Neuronal stem cell (in vitro differentiated cells): ENCODE results near the gene TWF2.

Experiments used
- DNase-seq: peaks from one replicate; pipeline ENCODE4 v3.0.0-alpha.2; 2013; ENCODE audit warnings: low spot score
- H2AFZ ChIP-seq: one replicate; pipeline ENCODE4 v1.6.1; 2013; ENCODE audit warnings: mild to moderate bottlenecking, low read length, inconsistent platforms
- H2AK5ac ChIP-seq: 2 replicates; pipeline ENCODE4 v1.6.1; 2013; ENCODE audit warnings: low read depth, mild to moderate bottlenecking, inconsistent platforms, low read length, moderate library complexity, mixed read lengths
- H2BK120ac ChIP-seq: 2 replicates; pipeline ENCODE4 v1.6.1; 2013; ENCODE audit warnings: low read depth, mild to moderate bottlenecking, inconsistent platforms, low read length, moderate library complexity, mixed read lengths
- H2BK12ac ChIP-seq: one replicate; pipeline ENCODE4 v1.6.1; 2013; ENCODE audit warnings: low read length, inconsistent platforms
- H2BK15ac ChIP-seq: 2 replicates; pipeline ENCODE4 v1.6.1; 2013; ENCODE audit warnings: mild to moderate bottlenecking, low read length, inconsistent platforms, mixed read lengths
- H2BK5ac ChIP-seq: one replicate; pipeline ENCODE4 v1.6.1; 2013; ENCODE audit warnings: inconsistent platforms, mild to moderate bottlenecking, low read length, moderate library complexity
- H3K14ac ChIP-seq: one replicate; pipeline ENCODE4 v1.6.1; 2013; ENCODE audit warnings: low read length, inconsistent platforms
- H3K18ac ChIP-seq: 2 replicates; pipeline ENCODE4 v1.6.1; 2013; ENCODE audit warnings: low read length, inconsistent platforms
- H3K23ac ChIP-seq: 2 replicates; pipeline ENCODE4 v1.6.1; 2013; ENCODE audit warnings: low read depth, mild to moderate bottlenecking, mixed read lengths, low read length, inconsistent platforms; ENCODE audit not compliant: poor library complexity
- H3K27ac ChIP-seq: replicated peaks from 3 replicates; pipeline ENCODE4 v1.5.1; 2013; ENCODE audit warnings: low read length, inconsistent platforms
- H3K27me3 ChIP-seq, 3 experiments: 2 replicates each; pipeline ENCODE4 v1.6.1; 2013; ENCODE audit warnings: low read length in 3 of 3, mild to moderate bottlenecking in 2 of 3, inconsistent platforms in 1 of 3, low read depth in 1 of 3, mixed read lengths in 1 of 3, moderate library complexity in 1 of 3; ENCODE audit not compliant: control insufficient read depth in 3 of 3, insufficient read depth in 3 of 3
- H3K36me3 ChIP-seq, 2 donors: replicated peaks in 1 of 2; 2 replicates each; pipeline ENCODE4 v1.6.1; 2013; ENCODE audit warnings: low read length in 2 of 2; ENCODE audit not compliant: control insufficient read depth in 2 of 2, insufficient read depth in 2 of 2
- H3K4ac ChIP-seq: 2 replicates; pipeline ENCODE4 v1.6.1; 2013; ENCODE audit warnings: inconsistent platforms, mild to moderate bottlenecking, low read length, moderate library complexity
- H3K4me1 ChIP-seq, 2 donors: 1 replicate in 1 of 2; 2 replicates in 1 of 2; pipeline ENCODE4 v1.6.1; 2013; ENCODE audit warnings: low read length in 2 of 2, low read depth in 1 of 2; ENCODE audit not compliant: control insufficient read depth in 2 of 2, insufficient read depth in 1 of 2
- H3K4me2 ChIP-seq: one replicate; pipeline ENCODE4 v1.6.1; 2013; ENCODE audit warnings: mild to moderate bottlenecking, low read length, inconsistent platforms; ENCODE audit not compliant: insufficient read depth, poor library complexity, severe bottlenecking
- H3K4me3 ChIP-seq, 2 donors: 2 replicates each; pipeline ENCODE4 v1.5.1; 2013; ENCODE audit warnings: low read length in 2 of 2, mild to moderate bottlenecking in 2 of 2, inconsistent platforms in 1 of 2, moderate library complexity in 1 of 2
- H3K79me1 ChIP-seq: one replicate; pipeline ENCODE4 v1.6.1; 2013; ENCODE audit warnings: low read depth, mild to moderate bottlenecking, inconsistent platforms, low read length, moderate library complexity
- H3K9ac ChIP-seq: one replicate; pipeline ENCODE4 v1.6.1; 2013; ENCODE audit warnings: mild to moderate bottlenecking, low read depth, low read length, inconsistent platforms; ENCODE audit not compliant: poor library complexity
- H3K9me3 ChIP-seq, 2 donors: replicated peaks in 1 of 2; 2 replicates each; pipeline versions ENCODE3 to v1.6.1; 2013; ENCODE audit warnings: low read length in 2 of 2, mild to moderate bottlenecking in 2 of 2, inconsistent platforms in 1 of 2, low read depth in 1 of 2, mixed read lengths in 1 of 2, moderate library complexity in 1 of 2; ENCODE audit not compliant: control insufficient read depth in 2 of 2, insufficient read depth in 1 of 2
- H4K8ac ChIP-seq: one replicate; pipeline ENCODE4 v1.6.1; 2013; ENCODE audit warnings: low read depth, mild to moderate bottlenecking, inconsistent platforms, low read length, moderate library complexity
- H4K91ac ChIP-seq: one replicate; pipeline ENCODE4 v1.6.1; 2013; ENCODE audit warnings: low read length, low read depth, mild to moderate bottlenecking, inconsistent platforms; ENCODE audit not compliant: poor library complexity
- WGBS, 2 donors: extraction: QIAGEN DNeasy Blood & Tissue Kit; methylation state at CpG; one replicate each; pipeline ENCODE4 v1.1.7; 2013; ENCODE audit warnings: missing lambda C conversion rate in 2 of 2, mixed read lengths in 1 of 2; ENCODE audit not compliant: insufficient read length in 2 of 2, insufficient replicate concordance in 1 of 2; ENCODE audit errors: extremely low coverage in 2 of 2; 5-methylcytosine and 5-hydroxymethylcytosine counted together

Gene TWF2

GRCh38 chr3:52186729-52187128, 52.2 kb downstream of the TWF2 start:
- Histone ChIP-seq H3K36me3 (no peaks in the 10 kb centered on the region), H3K27me3 (peaks cover 0 to 5% (median 0%) of the 10 kb centered on the region in 3 experiments), H3K14ac (no peak overlapping the region), H4K91ac (no peak overlapping the region), H3K79me1 (no peaks in the 10 kb centered on the region), H3K9ac (no peak overlapping the region), H2AK5ac (no peak overlapping the region), H3K4ac (no peak overlapping the region), H2BK15ac (no peak overlapping the region), H3K4me1 (peaks cover 9 to 13% of the 10 kb centered on the region in 2 donors), H2BK12ac (no peak overlapping the region), H2BK120ac (no peak overlapping the region), H3K4me3 (no peak overlapping the region), H3K4me2 (no peak overlapping the region), H3K18ac (no peak overlapping the region), H4K8ac (no peak overlapping the region), H2AFZ (no peak overlapping the region), H3K9me3 (no peaks in the 10 kb centered on the region), H2BK5ac (no peak overlapping the region), H3K27ac (no peak overlapping the region), H3K23ac (no peak overlapping the region)
- no CpG with 5 or more reads among the region's 9 CpGs for WGBS, 2 donors
- DNase-seq, result no peak

GRCh38 chr3:52185837-52186236, 53.1 kb downstream of the TWF2 start:
- Histone ChIP-seq H3K4me1 (peaks cover 5% of the 10 kb centered on the region in 2 donors), H3K4ac (no peak overlapping the region), H2AK5ac (no peak overlapping the region), H2AFZ (no peak overlapping the region), H3K27me3 (peaks cover 0 to 8% (median 0%) of the 10 kb centered on the region in 3 experiments), H3K27ac (no peak overlapping the region), H3K36me3 (no peaks in the 10 kb centered on the region), H2BK15ac (no peak overlapping the region), H3K79me1 (no peaks in the 10 kb centered on the region), H2BK5ac (no peak overlapping the region), H3K4me2 (no peak overlapping the region), H4K91ac (no peak overlapping the region), H3K4me3 (no peak overlapping the region), H3K14ac (peak overlapping the region; percentile 56), H3K9ac (no peak overlapping the region), H3K23ac (no peak overlapping the region), H4K8ac (no peak overlapping the region), H2BK120ac (no peak overlapping the region), H3K9me3 (no peaks in the 10 kb centered on the region), H2BK12ac (no peak overlapping the region), H3K18ac (no peak overlapping the region)
- DNase-seq, result no peak
- whole genome bisulfite sequencing, 2 donors, result no CpG with 5 or more reads among the region's 3 CpGs

GRCh38 chr3:52185311-52185710, 53.6 kb downstream of the TWF2 start:
- Histone ChIP-seq H2BK12ac (no peak overlapping the region), H3K27ac (no peak overlapping the region), H3K18ac (no peak overlapping the region), H4K91ac (no peak overlapping the region), H2BK120ac (no peak overlapping the region), H3K23ac (no peak overlapping the region), H2BK15ac (no peak overlapping the region), H2BK5ac (no peak overlapping the region), H3K4me3 (no peak overlapping the region), H3K9me3 (no peaks in the 10 kb centered on the region), H3K4me2 (no peak overlapping the region), H2AFZ (no peak overlapping the region), H3K9ac (no peak overlapping the region), H3K27me3 (peaks cover 0 to 8% (median 0%) of the 10 kb centered on the region in 3 experiments), H3K4me1 (no peaks in the 10 kb centered on the region), H3K14ac (no peak overlapping the region), H3K4ac (no peak overlapping the region), H3K79me1 (no peaks in the 10 kb centered on the region), H3K36me3 (no peaks in the 10 kb centered on the region), H4K8ac (no peak overlapping the region), H2AK5ac (no peak overlapping the region)
- DNase-seq, result no peak
- WGBS, 2 donors, result no CpG with 5 or more reads among the region's 6 CpGs

- Histone ChIP-seq H3K18ac (no peak overlapping the region), H3K36me3 (no peaks in the 10 kb centered on the region), H3K23ac (no peak overlapping the region), H3K27ac (no peak overlapping the region), H3K4me2 (no peak overlapping the region), H2AFZ (no peak overlapping the region), H3K79me1 (no peaks in the 10 kb centered on the region), H4K8ac (no peak overlapping the region), H3K27me3 (peaks cover 0 to 8% (median 0%) of the 10 kb centered on the region in 3 experiments), H3K14ac (no peak overlapping the region), H3K4me3 (no peak overlapping the region), H4K91ac (no peak overlapping the region), H3K4me1 (no peaks in the 10 kb centered on the region), H2BK12ac (no peak overlapping the region), H3K9ac (no peak overlapping the region), H3K4ac (no peak overlapping the region), H2BK15ac (no peak overlapping the region), H2BK5ac (no peak overlapping the region), H3K9me3 (no peaks in the 10 kb centered on the region), H2BK120ac (no peak overlapping the region), H2AK5ac (no peak overlapping the region)
- no peak for DNase-seq
- no CpG with 5 or more reads among the region's 8 CpGs for WGBS, 2 donors
Observed at GRCh38 chr3:52184690-52185089, 54.3 kb downstream of the TWF2 start.
